Right renal pelvis (tissue), 4 donors: ENCODE measurements around the gene EIF1B. TPM values are rescaled to one million over a fixed set of nuclear protein-coding genes. Genes with fewer than 3 reads are reported as not detected.

ENCODE experiments used
- DNase-seq, 4 donors: peaks; one replicate each; pipeline ENCODE4 v3.0.0-alpha.2; 2013; ENCODE audit warnings: low read depth in 4 of 4, low spot score in 3 of 4, missing footprints in 1 of 4
- polyA plus RNA-seq, 4 donors: library from polyadenylated mRNA; unstranded; fragments of 120-200 nt; gene quantifications; one replicate each; pipeline ENCODE4 v1.2.1, GENCODE V29; 2013; ENCODE audit not compliant: insufficient read length in 4 of 4

EIF1B gene
- polyA plus RNA-seq, 4 donors: 133 to 143 (median 135) TPM

DNA sequence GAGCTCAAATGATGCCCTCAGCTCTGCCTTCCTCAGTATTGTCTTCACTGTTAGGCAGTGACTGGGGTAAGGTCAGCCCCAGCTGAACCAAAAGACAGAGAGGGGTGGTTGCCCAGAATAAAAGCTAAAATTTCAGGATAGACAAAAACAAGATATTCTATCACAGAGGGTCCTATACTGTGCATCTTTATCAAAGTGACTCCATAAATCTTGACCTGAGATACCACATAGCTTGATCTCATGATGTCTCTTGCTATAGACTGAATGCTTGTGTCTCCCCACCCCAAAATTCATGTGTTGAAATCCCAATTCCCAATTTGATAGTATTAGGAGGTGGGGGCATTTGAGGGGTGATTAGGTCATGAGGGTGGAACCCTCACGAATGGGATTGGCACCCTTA, 30.4 kb downstream of the EIF1B start:
- no peak for DNase-seq

DNA sequence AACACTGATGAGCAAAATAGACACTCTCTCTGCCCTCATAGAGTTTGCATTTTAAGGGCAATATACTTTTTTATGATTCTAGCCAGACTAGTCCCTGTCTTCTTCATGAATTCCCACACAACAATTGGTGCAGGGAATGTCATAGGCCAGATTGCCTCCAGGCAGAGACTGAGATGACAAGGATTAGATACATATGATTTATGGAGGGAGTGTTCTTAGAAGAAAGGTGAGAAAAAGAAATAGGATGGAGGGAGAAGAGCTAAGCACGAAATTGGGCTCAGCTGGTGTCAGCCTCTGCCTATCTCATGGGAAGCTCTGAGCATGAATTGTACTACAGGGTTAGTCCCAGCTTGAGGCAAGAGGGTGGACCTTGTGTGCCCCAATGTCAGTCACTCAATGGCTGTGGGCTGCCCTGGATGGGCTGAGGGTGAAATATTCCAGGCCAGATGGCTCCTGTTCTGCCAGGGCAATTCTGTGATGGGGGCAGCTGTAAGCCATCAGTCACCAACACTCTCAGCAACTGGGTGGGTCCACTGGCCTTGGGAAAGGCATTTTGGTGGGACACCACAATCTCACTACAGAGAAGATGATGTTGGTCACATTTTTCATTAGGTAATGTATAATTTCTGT, 31.1 kb downstream of the EIF1B start:
- DNase-seq: no peak

DNA sequence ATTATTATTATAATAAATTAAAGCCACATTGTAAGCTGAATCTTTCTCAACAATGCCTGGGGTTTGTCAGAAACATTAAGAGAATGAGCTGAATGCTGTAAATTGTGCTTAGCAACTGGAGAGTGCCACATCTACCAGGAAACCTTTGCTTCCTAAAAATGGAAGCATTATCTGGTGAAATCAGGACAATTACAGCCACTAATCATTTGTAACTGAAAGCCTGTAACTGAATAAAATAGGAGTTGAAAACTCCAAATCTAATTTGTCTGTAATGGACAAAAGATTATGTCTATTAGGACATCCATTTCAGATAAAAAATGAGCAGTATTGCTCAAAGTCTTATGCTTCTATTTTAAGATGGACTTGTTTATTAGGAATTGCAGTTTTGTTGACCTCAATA, 32.2 kb downstream of the EIF1B start:
- DNase-seq: no peak

DNA sequence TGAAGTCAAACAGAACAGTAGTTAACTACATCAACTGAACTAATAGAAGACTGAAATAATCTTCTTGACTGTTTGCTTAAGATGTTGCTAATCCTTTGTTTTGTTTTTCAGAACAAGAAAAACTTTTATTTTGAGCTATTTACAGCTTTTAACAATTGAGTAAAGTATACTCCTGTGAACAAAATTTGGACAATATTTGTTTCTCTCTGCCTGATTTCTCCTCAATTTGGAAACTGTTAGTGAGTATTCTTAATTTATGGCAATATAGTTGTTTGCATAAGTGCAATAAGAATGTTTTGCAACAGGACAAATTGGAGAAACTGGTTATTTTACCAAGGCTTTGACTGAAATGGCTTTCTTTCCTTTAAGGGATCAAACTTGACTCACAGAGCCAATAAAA, 41.0 kb downstream of the EIF1B start:
- no peak for DNase-seq

DNA sequence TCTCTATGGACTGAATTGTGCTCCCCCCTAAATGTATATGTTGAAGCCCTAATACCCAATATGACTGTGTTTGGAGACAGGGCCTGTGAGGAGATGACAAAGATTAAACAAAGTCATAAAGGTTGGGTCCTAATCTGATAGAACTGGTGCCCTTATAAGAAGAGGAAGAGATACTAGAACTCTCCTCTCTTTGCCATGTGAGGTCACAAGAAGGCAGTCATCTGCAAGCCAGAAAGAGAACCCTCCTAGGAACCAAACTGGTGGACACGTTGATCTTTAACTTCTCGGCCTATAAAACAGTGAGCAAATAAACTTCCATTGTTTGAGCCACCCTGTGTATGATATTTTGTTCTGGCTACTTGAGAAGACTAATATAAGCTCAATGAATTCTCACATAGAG, 45.9 kb downstream of the EIF1B start:
- no peak for DNase-seq

DNA sequence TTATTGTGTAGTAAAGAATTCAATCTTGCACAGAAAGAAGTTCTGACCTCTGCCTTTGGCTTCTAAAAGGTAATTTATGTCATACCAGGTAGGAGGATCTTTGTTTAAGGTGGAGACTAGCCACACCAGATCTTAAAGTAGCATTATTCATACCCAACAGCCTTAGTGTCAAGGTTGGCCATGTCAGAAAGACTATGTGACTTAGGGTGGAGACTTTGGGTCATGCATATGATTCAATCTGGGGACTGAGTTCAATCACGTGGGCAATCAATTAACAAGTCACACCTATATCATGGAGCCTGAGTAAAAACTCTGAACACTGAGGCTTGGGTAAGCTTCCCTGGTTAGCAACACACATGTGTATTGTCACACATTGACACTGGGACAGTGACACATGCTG, 48.9 kb downstream of the EIF1B start:
- no peak for DNase-seq

Other genes starting within 250 kb of the EIF1B start
- gene ENTPD3, start 77.5 kb downstream of the EIF1B start, polyA plus RNA-seq: 1 to 10 TPM; 1.7 to 2.6 (median 2.5) TPM
- 1,000 to 10,000 TPM; 1,708 to 1,844 (median 1,764) TPM for gene RPL14, start 147.6 kb downstream of the EIF1B start, polyA plus RNA-seq
- 1 to 10 TPM; 6.2 to 8.4 (median 7.4) TPM for gene ZNF619, start 167.4 kb downstream of the EIF1B start, polyA plus RNA-seq
- 10 to 100 TPM in 3 of 4 donors, 1 to 10 TPM in 1; 9.9 to 10.4 (median 10.2) TPM for gene ZNF620, start 196.3 kb downstream of the EIF1B start, polyA plus RNA-seq
- 10 to 100 TPM; 21.8 to 30.7 (median 24.5) TPM for gene ZNF621, start 215.3 kb downstream of the EIF1B start, polyA plus RNA-seq